GM23338 (cell line): Measurements from ENCODE around the gene HOXA10. TPM values are rescaled to one million over a fixed set of nuclear protein-coding genes. Genes with fewer than 3 reads are reported as not detected.

Source experiments
- ATAC-seq: fragments of 200-7000 bp; cut with Tn5 transposase; 3 replicates; pipeline ENCODE4 v1.9.1; 2020
- DNase-seq: peaks from one replicate; pipeline ENCODE4 v3.0.0-alpha.2; 2015; ENCODE audit warnings: low spot score
- H2AFZ ChIP-seq: fragments of 200-600 bp; sonication (generic); 2 replicates; pipeline ENCODE4 v1.8.0; 2016; ENCODE audit warnings: antibody characterized with exemption, mild to moderate bottlenecking, moderate library complexity
- H3F3A ChIP-seq: fragments of 200-600 bp; sonication (generic); replicated peaks from 2 replicates; pipeline ENCODE4 v1.8.0; 2017; ENCODE audit warnings: antibody characterized with exemption, mixed run types, low read depth
- H3K27ac ChIP-seq: fragments of 200-600 bp; sonication (generic); 2 replicates; pipeline ENCODE4 v1.6.1; 2016; ENCODE audit warnings: low read depth
- H3K27me3 ChIP-seq: fragments of 200-600 bp; sonication (generic); 2 replicates; pipeline ENCODE4 v1.8.0; 2016; ENCODE audit warnings: mild to moderate bottlenecking, mixed run types, moderate library complexity; ENCODE audit not compliant: insufficient read depth
- H3K36me3 ChIP-seq: fragments of 200-600 bp; sonication (generic); 2 replicates; pipeline ENCODE4 v1.8.0; 2016; ENCODE audit warnings: mild to moderate bottlenecking; ENCODE audit not compliant: insufficient read depth
- H3K4me1 ChIP-seq: fragments of 200-600 bp; sonication (generic); 2 replicates; pipeline ENCODE4 v1.8.0; 2016; ENCODE audit warnings: mild to moderate bottlenecking, moderate library complexity; ENCODE audit not compliant: insufficient read depth
- H3K4me2 ChIP-seq: fragments of 200-600 bp; sonication (generic); 2 replicates; pipeline ENCODE4 v1.7.1; 2017; ENCODE audit warnings: mixed run types
- H3K4me3 ChIP-seq: fragments of 200-600 bp; sonication (generic); 2 replicates; pipeline ENCODE4 v1.6.1; 2016; ENCODE audit warnings: mixed run types
- H3K79me2 ChIP-seq: fragments of 200-600 bp; sonication (generic); replicated peaks from 2 replicates; pipeline ENCODE4 v1.8.0; 2017; ENCODE audit warnings: mild to moderate bottlenecking; ENCODE audit not compliant: insufficient read depth
- H3K9me2 ChIP-seq: fragments of 200-600 bp; sonication (generic); 2 replicates; pipeline ENCODE4 v1.8.0; 2017; ENCODE audit not compliant: insufficient read depth
- H4K20me1 ChIP-seq: fragments of 200-600 bp; sonication (generic); replicated peaks from 2 replicates; pipeline ENCODE4 v1.8.0; 2017; ENCODE audit warnings: mild to moderate bottlenecking; ENCODE audit not compliant: insufficient read depth
- H3K27ac Mint-ChIP-seq: 2 replicates; pipeline ENCODE4 v1.8.0; 2020; ENCODE audit warnings: inconsistent platforms, mild to moderate bottlenecking, moderate library complexity, mixed read lengths
- H3K27me3 Mint-ChIP-seq: 3 replicates; pipeline ENCODE4 v1.8.0; 2022; ENCODE audit warnings: low read depth, mild to moderate bottlenecking, moderate library complexity, mixed read lengths, inconsistent platforms; ENCODE audit not compliant: insufficient read depth, poor library complexity
- H3K36me3 Mint-ChIP-seq: 3 replicates; pipeline ENCODE4 v1.8.0; 2021; ENCODE audit warnings: low read depth, mild to moderate bottlenecking, inconsistent platforms, moderate library complexity, mixed read lengths
- H3K4me1 Mint-ChIP-seq: 3 replicates; pipeline ENCODE4 v1.8.0; 2020; ENCODE audit warnings: mild to moderate bottlenecking, inconsistent platforms, mixed read lengths
- H3K4me3 Mint-ChIP-seq: 3 replicates; pipeline ENCODE4 v1.8.0; 2021; ENCODE audit warnings: moderate library complexity, mild to moderate bottlenecking, inconsistent platforms, mixed read lengths
- H3K9me3 Mint-ChIP-seq: 3 replicates; pipeline ENCODE4 v1.8.0; 2020; ENCODE audit warnings: moderate library complexity, mild to moderate bottlenecking, inconsistent platforms, mixed read lengths
- CREB1 ChIP-seq: fragments of 250-450 bp; sonication (Bioruptor Pico); IDR thresholded peaks from 2 replicates; pipeline ENCODE4 v1.5.0; 2020; ENCODE audit warnings: low read depth, mild to moderate bottlenecking, moderate library complexity
- EZH2 ChIP-seq: fragments of 200-600 bp; sonication (generic); IDR thresholded peaks from one replicate; pipeline ENCODE4 v1.8.0; 2017; ENCODE audit warnings: antibody characterized with exemption, mild to moderate bottlenecking, low read depth; ENCODE audit not compliant: unreplicated experiment
- EZH2phosphoT487 ChIP-seq: fragments of 200-600 bp; sonication (generic); IDR thresholded peaks from one replicate; pipeline ENCODE4 v1.8.1; 2018; ENCODE audit warnings: antibody characterized with exemption; ENCODE audit not compliant: unreplicated experiment
- JUNB ChIP-seq: IDR thresholded peaks from one replicate; pipeline ENCODE4 v1.6.1; 2016; ENCODE audit warnings: antibody characterized with exemption; ENCODE audit not compliant: unreplicated experiment
- NANOG ChIP-seq: IDR thresholded peaks from 2 replicates; pipeline ENCODE4 v1.6.1; 2016; ENCODE audit warnings: antibody characterized with exemption, borderline replicate concordance
- POLR2AphosphoS5 ChIP-seq: IDR thresholded peaks from 2 replicates; pipeline ENCODE4 v1.6.1; 2016; ENCODE audit warnings: antibody characterized with exemption, low read depth
- STAT1 ChIP-seq: IDR thresholded peaks from one replicate; pipeline ENCODE4 v1.6.1; 2016; ENCODE audit warnings: antibody characterized with exemption; ENCODE audit not compliant: unreplicated experiment
- ZNF114 ChIP-seq: fragments of 250-450 bp; sonication (Bioruptor Pico); IDR thresholded peaks from 2 replicates; pipeline ENCODE4 v1.5.0; 2020; ENCODE audit warnings: mild to moderate bottlenecking, moderate library complexity
- ZNF331 ChIP-seq: fragments of 250-450 bp; sonication (Bioruptor Pico); IDR thresholded peaks from 2 replicates; pipeline ENCODE4 v1.5.0; 2020; ENCODE audit warnings: low read depth, mild to moderate bottlenecking, moderate library complexity
- polyA plus RNA-seq: library from polyadenylated mRNA; unstranded; fragments of >200 nt; fragmentation: Nextera tagmentation; extraction: Ambion mirVana; gene quantifications from 2 replicates; pipeline ENCODE4 v1.2.1, GENCODE V29; 2016
- total RNA-seq: library from RNA; depleted of rRNA; stranded (reverse); fragments of >200 nt; shearing (Covaris generic); gene quantifications from 2 replicates; pipeline ENCODE4 v1.2.3, GENCODE V29; 2014
- TF ChIP-seq, protein P1 (sequence below), 2 experiments: fragments of 200-600 bp in 1 of 2; sonication (generic) in 1 of 2; conservative IDR thresholded peaks; 2 replicates each; pipeline versions ENCODE4 v1.5.1 to v1.6.1; 2016 to 2017; ENCODE audit warnings: antibody characterized with exemption in 2 of 2, low read depth in 2 of 2, mild to moderate bottlenecking in 2 of 2, moderate library complexity in 1 of 2
- TF ChIP-seq, protein P2 (sequence below): IDR thresholded peaks from 2 replicates; pipeline ENCODE4 v1.6.1; 2016; ENCODE audit warnings: antibody characterized with exemption
- TF ChIP-seq, protein P3 (sequence below): fragments of 250-450 bp; sonication (Bioruptor Pico); IDR thresholded peaks from 2 replicates; pipeline ENCODE4 v1.5.0; 2020; ENCODE audit warnings: mild to moderate bottlenecking, moderate library complexity

Gene HOXA10
- total and polyA plus RNA-seq, 2 experiments from 2014 or later, result not detected

DNA sequence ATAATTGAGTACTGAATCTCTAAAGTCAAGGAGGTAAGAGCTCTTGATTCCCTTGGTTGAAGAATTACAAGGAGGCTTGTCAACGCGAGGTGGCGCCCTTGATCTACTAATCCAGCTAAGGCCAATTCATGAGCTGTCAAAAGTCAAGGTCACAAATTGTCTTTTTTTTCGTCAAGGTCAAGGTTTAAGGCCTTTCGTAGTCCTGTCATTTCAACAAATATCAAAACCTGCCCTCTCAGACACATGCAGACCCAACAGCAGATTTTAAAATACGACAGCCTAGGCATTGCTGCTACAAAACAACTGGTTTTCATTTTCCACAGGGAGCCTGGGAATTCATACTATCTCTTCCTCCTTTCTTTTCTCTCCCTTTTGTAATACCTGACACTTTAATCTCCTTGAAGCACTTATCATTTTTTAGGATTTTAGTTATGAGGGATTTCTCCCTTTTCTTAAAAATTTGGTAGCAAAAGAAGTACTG lies 22.2 kb upstream of the HOXA10 start (continued):
- no peak for TF ChIP-seq JUNB
- TF ChIP-seq CREB1, result no peak
- TF ChIP-seq EZH2, result peak; percentile 67

DNA sequence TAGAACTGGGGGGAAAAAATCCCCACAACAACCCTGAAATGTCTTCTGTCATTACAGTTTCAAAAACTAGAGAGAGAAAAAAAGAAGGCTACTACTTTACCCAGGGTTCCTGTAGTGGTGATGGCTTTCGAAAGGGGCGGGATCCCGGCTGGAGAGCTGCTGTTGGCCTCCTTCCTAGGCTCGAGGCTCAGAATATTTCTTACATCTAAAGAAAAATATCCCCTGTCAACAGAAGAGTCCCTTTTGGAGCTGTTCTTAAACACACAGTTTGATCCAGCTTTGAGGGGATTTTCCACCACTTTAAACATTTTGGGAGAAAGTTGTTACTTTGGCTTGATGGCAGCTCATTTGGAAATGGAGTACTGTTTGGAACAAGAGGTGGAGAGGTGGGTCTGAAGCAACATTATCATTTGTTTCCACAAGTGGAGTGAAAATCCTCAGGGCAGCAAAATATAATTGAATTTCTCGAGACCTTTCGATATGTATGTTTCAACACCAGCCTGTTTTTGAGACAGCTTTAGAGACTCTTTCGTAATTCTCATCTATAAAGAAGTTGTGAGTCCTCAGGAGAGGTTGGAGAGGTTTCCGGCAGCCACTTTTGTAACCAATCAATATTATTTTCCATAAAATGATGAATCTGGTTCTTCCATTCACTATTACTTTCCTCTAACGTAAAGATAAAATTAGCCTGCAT lies 20.7 kb upstream of the HOXA10 start:
- Histone ChIP-seq H3K4me2 (no peak overlapping the region), H3K4me1 (peaks cover 20% of the 10 kb centered on the region), H3K27ac (no peak overlapping the region), H3K9me2 (no peaks in the 10 kb centered on the region), H3K79me2 (no peaks in the 10 kb centered on the region), H3K36me3 (no peaks in the 10 kb centered on the region), H2AFZ (no peak overlapping the region), H3F3A (peaks cover 29% of the 10 kb centered on the region), H3K4me3 (no peak overlapping the region), H3K27me3 (peaks cover 98% of the 10 kb centered on the region), H4K20me1 (peaks cover 27% of the 10 kb centered on the region)
- ATAC-seq (no peak), DNase-seq (no peak)
- Mint-ChIP-seq H3K4me1 (peaks cover 9% of the 10 kb centered on the region), H3K27me3 (peaks cover 92% of the 10 kb centered on the region), H3K4me3 (no peak overlapping the region), H3K27ac (no peak overlapping the region), H3K36me3 (no peaks in the 10 kb centered on the region), H3K9me3 (no peaks in the 10 kb centered on the region; the same call in 2 of the 3 replicates)
- TF ChIP-seq EZH2phosphoT487 (no peak), JUNB (no peak), NANOG (no peak), POLR2AphosphoS5 (no peak), CREB1 (no peak), ZNF331 (CRISPR knock-in tag) (no peak), EZH2 (no peak), ZNF114 (no peak), STAT1 (no peak)
- TF ChIP-seq, protein P1, sequence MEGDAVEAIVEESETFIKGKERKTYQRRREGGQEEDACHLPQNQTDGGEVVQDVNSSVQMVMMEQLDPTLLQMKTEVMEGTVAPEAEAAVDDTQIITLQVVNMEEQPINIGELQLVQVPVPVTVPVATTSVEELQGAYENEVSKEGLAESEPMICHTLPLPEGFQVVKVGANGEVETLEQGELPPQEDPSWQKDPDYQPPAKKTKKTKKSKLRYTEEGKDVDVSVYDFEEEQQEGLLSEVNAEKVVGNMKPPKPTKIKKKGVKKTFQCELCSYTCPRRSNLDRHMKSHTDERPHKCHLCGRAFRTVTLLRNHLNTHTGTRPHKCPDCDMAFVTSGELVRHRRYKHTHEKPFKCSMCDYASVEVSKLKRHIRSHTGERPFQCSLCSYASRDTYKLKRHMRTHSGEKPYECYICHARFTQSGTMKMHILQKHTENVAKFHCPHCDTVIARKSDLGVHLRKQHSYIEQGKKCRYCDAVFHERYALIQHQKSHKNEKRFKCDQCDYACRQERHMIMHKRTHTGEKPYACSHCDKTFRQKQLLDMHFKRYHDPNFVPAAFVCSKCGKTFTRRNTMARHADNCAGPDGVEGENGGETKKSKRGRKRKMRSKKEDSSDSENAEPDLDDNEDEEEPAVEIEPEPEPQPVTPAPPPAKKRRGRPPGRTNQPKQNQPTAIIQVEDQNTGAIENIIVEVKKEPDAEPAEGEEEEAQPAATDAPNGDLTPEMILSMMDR (conservative IDR thresholded peaks at IDR 0.05; ENCODE audit: low read depth in 2 of 2), result no peak
- TF ChIP-seq, protein P2, sequence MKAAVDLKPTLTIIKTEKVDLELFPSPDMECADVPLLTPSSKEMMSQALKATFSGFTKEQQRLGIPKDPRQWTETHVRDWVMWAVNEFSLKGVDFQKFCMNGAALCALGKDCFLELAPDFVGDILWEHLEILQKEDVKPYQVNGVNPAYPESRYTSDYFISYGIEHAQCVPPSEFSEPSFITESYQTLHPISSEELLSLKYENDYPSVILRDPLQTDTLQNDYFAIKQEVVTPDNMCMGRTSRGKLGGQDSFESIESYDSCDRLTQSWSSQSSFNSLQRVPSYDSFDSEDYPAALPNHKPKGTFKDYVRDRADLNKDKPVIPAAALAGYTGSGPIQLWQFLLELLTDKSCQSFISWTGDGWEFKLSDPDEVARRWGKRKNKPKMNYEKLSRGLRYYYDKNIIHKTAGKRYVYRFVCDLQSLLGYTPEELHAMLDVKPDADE, result no peak
- TF ChIP-seq, protein P3, sequence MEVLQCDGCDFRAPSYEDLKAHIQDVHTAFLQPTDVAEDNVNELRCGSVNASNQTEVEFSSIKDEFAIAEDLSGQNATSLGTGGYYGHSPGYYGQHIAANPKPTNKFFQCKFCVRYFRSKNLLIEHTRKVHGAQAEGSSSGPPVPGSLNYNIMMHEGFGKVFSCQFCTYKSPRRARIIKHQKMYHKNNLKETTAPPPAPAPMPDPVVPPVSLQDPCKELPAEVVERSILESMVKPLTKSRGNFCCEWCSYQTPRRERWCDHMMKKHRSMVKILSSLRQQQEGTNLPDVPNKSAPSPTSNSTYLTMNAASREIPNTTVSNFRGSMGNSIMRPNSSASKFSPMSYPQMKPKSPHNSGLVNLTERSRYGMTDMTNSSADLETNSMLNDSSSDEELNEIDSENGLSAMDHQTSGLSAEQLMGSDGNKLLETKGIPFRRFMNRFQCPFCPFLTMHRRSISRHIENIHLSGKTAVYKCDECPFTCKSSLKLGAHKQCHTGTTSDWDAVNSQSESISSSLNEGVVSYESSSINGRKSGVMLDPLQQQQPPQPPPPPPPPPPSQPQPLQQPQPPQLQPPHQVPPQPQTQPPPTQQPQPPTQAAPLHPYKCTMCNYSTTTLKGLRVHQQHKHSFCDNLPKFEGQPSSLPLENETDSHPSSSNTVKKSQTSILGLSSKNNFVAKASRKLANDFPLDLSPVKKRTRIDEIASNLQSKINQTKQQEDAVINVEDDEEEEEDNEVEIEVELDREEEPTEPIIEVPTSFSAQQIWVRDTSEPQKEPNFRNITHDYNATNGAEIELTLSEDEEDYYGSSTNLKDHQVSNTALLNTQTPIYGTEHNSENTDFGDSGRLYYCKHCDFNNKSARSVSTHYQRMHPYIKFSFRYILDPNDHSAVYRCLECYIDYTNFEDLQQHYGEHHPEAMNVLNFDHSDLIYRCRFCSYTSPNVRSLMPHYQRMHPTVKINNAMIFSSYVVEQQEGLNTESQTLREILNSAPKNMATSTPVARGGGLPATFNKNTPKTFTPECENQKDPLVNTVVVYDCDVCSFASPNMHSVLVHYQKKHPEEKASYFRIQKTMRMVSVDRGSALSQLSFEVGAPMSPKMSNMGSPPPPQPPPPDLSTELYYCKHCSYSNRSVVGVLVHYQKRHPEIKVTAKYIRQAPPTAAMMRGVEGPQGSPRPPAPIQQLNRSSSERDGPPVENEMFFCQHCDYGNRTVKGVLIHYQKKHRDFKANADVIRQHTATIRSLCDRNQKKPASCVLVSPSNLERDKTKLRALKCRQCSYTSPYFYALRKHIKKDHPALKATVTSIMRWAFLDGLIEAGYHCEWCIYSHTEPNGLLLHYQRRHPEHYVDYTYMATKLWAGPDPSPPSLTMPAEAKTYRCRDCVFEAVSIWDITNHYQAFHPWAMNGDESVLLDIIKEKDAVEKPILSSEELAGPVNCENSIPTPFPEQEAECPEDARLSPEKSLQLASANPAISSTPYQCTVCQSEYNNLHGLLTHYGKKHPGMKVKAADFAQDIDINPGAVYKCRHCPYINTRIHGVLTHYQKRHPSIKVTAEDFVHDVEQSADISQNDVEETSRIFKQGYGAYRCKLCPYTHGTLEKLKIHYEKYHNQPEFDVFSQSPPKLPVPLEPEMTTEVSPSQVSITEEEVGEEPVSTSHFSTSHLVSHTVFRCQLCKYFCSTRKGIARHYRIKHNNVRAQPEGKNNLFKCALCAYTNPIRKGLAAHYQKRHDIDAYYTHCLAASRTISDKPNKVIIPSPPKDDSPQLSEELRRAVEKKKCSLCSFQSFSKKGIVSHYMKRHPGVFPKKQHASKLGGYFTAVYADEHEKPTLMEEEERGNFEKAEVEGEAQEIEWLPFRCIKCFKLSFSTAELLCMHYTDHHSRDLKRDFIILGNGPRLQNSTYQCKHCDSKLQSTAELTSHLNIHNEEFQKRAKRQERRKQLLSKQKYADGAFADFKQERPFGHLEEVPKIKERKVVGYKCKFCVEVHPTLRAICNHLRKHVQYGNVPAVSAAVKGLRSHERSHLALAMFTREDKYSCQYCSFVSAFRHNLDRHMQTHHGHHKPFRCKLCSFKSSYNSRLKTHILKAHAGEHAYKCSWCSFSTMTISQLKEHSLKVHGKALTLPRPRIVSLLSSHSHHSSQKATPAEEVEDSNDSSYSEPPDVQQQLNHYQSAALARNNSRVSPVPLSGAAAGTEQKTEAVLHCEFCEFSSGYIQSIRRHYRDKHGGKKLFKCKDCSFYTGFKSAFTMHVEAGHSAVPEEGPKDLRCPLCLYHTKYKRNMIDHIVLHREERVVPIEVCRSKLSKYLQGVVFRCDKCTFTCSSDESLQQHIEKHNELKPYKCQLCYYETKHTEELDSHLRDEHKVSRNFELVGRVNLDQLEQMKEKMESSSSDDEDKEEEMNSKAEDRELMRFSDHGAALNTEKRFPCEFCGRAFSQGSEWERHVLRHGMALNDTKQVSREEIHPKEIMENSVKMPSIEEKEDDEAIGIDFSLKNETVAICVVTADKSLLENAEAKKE, result no peak
